CD4-positive, alpha-beta T cell treated with Interleukin-21 for 1 hour (primary cell): Measurements from ENCODE around the gene DIO3.
"Not testable (repeated sequence)": the region's sequence is repeated elsewhere in the genome, so short reads cannot be mapped to it uniquely, and the experiment has no call there.

Experiments used
- DNase-seq: peaks from one replicate; pipeline ENCODE4 v3.0.0-alpha.2; 2020

DIO3 gene

GRCh38 chr14:101543814-101544213, 17.5 kb upstream of the DIO3 start:
- DNase-seq, result no peak

GRCh38 chr14:101544550-101544949, 16.7 kb upstream of the DIO3 start:
- DNase-seq, result no peak

- no peak for DNase-seq
Observed at GRCh38 chr14:101546706-101547105, 14.6 kb upstream of the DIO3 start.

GRCh38 chr14:101547107-101547738, 14.1 kb upstream of the DIO3 start:
- no peak for DNase-seq

- no peak for DNase-seq
Observed at GRCh38 chr14:101547961-101548669, 13.2 kb upstream of the DIO3 start.

GRCh38 chr14:101548710-101549109, 12.6 kb upstream of the DIO3 start:
- DNase-seq, result no peak

GRCh38 chr14:101549154-101549553, 12.1 kb upstream of the DIO3 start:
- no peak for DNase-seq

GRCh38 chr14:101550202-101550912, 10.9 kb upstream of the DIO3 start:
- DNase-seq, result not testable (repeated sequence)

- DNase-seq, result no peak
Observed at GRCh38 chr14:101551729-101552595, 9.3 kb upstream of the DIO3 start.

GRCh38 chr14:101552786-101553231, 8.5 kb upstream of the DIO3 start:
- DNase-seq, result no peak

- no peak for DNase-seq
Observed at GRCh38 chr14:101553393-101553792, 7.9 kb upstream of the DIO3 start.

- DNase-seq, result no peak
Observed at GRCh38 chr14:101553931-101554330, 7.4 kb upstream of the DIO3 start.

GRCh38 chr14:101554991-101555668, 6.2 kb upstream of the DIO3 start:
- no peak for DNase-seq

- not testable (repeated sequence) for DNase-seq
Observed at GRCh38 chr14:101555669-101556043, 5.6 kb upstream of the DIO3 start.

- no peak for DNase-seq
Observed at GRCh38 chr14:101556131-101556530, 5.2 kb upstream of the DIO3 start.

GRCh38 chr14:101556566-101557320, 4.6 kb upstream of the DIO3 start:
- DNase-seq, result no peak

GRCh38 chr14:101557321-101557695, 4.0 kb upstream of the DIO3 start:
- no peak for DNase-seq

- DNase-seq, result no peak
Observed at GRCh38 chr14:101557811-101558738, 3.2 kb upstream of the DIO3 start.

GRCh38 chr14:101558739-101559240, 2.5 kb upstream of the DIO3 start:
- DNase-seq, result no peak

- no peak for DNase-seq
Observed at GRCh38 chr14:101559250-101559623, 2.1 kb upstream of the DIO3 start.
